NCI-H446 (cell line): ENCODE results near the gene CAMSAP3.

Experiments
- DNase-seq, 2 experiments: peaks; one replicate each; lab custom pipeline; 2025; lab: John Stamatoyannopoulos, UW

Gene CAMSAP3

DNA sequence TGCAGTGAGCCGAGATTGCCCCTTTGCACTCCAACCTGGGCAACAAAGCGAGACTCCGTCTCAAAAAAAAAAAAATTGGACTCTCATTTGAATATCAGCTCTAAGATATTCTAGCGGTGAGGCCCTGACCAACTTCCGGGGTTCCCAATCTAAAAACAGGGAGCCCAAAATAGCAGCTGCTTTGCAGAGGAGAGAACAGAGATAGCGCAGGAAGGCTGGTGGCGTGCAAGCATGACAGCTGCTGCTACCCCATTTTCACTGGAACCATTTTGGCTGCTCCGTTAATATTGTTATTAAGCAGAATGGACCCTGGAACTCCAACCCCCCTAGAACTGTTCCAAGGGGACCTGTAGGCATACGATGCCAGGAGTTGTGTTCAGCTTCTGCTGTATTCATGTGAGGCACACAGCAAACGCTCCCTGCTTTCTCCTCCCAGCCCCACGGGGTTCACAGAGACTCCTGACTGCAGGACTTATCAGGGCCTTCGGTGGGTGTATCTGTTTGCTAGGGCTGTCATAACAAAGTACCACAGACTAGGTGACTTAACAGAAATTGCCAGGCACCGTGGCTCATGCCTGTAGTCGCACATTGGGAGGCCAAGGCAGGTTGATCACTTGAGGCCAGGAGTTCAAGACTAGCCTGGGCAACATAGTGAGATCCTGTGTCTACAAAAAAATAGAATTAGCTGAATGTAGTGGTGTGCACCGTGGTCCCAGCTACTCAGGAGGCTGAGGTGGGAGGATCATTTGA is 52.8 kb downstream of the CAMSAP3 start:
- DNase-seq = no peak

GRCh38 chr19:7650148-7650547 is 54.5 kb downstream of the CAMSAP3 start:
- no peak for DNase-seq

DNA sequence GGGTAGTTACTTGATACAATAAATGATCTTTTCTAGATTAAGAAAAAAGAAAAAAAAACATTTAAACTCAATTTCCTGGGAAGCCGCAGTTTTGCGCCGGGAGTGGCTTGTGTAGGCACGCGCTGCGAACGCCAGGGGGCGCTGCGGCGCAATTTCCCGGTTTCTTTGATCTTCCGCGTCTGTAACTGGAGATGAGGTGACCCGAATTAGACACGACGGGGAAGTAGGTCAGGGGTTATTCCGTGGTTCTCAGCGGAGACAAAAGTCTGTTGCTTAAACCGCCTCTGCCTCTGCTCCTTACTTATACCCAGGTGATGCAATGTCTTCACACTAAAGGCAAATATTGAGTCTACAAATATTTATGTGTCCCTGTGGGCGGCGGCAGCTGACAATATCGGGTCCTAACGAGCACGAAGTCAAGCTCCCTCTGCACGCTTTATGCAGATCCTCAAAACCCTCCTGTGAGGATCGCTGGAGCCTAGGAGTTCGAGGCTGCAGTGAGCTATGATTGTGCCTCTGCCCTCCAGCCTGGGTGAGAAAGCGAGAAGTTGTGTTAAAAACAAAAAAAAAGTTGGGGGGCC is 56.5 kb downstream of the CAMSAP3 start:
- DNase-seq = peak in 1 of 2 experiments; percentile 81

DNA sequence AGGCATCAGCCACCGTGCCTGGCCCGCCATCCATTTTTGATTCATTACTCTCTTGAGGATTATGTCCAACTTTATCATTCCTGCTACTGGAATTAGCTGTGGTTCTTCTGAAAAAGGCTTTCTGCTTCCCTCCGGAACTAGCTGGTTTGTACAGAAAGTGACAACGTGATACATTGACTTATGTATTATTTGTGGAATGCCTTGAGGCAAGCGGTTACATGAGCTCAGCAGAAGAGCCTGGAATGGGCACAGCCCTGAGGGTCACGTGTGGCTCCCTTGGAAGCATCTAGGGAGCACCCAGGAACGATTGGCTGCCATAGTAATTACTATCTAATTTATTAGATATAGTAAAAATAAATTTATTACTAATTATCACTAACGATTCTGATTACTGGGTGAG is 58.7 kb downstream of the CAMSAP3 start:
- no peak for DNase-seq

DNA sequence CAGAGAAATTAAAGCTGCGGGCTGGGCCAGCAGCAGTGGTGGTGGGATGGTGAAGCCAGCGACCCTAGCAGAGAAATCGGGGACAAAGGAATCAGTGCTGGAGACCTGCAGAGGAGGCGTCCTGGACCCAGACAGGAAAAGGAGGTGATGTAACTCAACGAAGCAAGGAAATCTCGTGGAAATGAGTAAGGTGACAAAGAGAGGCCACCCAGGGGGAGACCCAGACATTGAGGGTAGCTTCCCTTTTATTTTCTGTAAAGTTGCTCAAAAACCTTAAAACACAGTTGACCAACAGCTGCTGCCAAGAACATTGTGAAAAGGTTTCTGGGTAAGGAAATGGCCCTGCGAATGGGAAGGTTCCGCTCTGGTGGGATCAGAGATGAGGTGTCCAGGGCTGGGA is 59.9 kb downstream of the CAMSAP3 start:
- no peak for DNase-seq

DNA sequence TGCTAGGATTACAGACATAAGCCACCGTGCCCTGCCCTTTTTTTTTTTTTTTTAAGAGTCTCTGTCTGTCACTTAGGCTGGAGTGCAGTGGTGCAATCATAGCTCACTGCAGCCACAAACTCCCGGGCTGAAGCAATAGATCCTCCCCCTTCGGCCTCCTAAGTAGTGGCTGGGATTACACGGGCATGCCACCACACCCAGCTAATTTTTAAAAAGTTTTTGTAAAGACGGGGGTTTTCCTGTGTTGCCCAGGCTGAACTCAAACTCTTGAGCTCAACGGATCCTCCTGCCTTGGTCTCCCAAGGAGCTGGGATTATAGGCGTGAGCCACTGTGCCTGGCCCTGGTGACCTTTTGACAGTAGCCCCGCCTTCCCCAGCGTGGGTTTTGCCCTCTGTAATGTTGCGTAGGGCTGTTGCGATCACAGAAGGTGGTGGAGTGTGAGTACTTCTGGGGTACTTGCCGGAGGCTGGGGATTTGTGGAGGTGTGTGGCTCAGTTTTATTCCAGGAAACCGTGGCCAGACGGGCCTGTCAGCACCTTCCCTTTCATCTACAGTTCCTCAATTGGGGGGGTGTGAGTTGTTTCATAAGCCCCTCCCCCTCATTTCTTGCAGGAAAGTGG is 61.6 kb downstream of the CAMSAP3 start:
- DNase-seq = no peak

DNA sequence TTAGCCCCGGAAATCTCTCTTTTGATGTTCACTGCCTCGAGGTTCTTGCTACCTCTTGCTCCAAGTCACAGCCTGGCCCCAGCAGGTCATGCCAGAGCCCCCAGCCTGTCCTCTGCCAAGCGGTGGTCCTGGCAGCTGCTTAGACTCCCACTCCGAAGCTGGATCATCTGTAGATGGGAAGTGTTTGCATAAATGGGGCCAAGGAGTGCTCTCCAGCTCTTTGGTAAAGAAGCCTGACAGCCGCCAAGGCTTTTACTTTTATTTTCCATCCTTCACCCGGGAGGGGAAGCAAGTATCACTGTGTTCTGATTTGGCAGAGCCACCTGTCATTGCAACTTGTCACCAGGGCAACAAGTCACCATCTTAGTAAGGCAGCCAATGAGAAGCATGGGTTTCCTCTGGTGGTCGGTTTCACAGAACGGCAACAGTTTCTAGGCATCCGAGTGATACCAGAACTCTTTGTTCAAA is 62.6 kb downstream of the CAMSAP3 start:
- no peak for DNase-seq

- DNase-seq = no peak
Observed at GRCh38 chr19:7661744-7662538, 66.3 kb downstream of the CAMSAP3 start.

DNA sequence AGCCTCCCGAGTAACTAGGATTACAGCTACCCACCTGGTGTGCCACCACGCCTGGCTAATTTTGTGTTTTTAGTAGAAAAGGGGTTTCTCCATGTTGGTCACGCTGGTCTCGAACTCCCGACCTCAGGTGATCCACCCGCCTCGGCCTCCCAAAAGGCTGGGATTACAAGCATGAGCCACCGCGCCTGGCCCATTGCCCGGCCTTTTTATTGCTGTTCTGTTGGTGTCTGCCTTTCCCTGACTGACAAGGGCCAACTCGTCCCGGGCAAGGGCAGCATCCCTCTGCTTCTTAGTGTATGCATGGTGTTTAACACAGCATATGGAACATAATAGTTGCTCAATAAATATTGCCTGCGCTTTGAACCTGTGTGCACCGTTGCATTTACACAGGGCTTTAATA is 67.0 kb downstream of the CAMSAP3 start:
- DNase-seq = no peak

GRCh38 chr19:7663706-7664105 is 68.0 kb downstream of the CAMSAP3 start:
- no peak for DNase-seq

GRCh38 chr19:7665076-7665475 is 69.4 kb downstream of the CAMSAP3 start:
- peak in 1 of 2 experiments; percentile 79 for DNase-seq
